ENCODE results near the gene CCDC186. TPM values are rescaled to one million over a fixed set of nuclear protein-coding genes. Genes with fewer than 3 reads are reported as not detected.

CCDC186 gene
- total RNA-seq, 1 donor, result 14.6 TPM

- no peak for TF ChIP-seq CTCF (IDR thresholded peaks at IDR 0.05; ENCODE audit: insufficient read depth, low read length)
- DNase-seq (ENCODE audit: low read depth), result no peak
- H3K4me3 ChIP-seq (ENCODE audit: low read depth, low read length), result no peak within 1 kb of the TSS
These were observed 5.1 kb upstream of the CCDC186 start, which contains the start of gene TDRD1 for GRCh38 chr10:114179148-114179547. Gene TDRD1 (plus strand): TSS chr10:114179353. CDS start chr10:114187832, 8,479 bp downstream.

- DNase-seq (ENCODE audit: low read depth), result no peak
- no peak for TF ChIP-seq CTCF (IDR thresholded peaks at IDR 0.05; ENCODE audit: insufficient read depth, low read length)
These were observed 2.5 kb upstream of the CCDC186 start for GRCh38 chr10:114176511-114176910.

GRCh38 chr10:114175667-114176066 lies 1.7 kb upstream of the CCDC186 start:
- no peak overlapping the region for H3K4me3 ChIP-seq (ENCODE audit: low read depth, low read length)
- no peak for TF ChIP-seq CTCF (IDR thresholded peaks at IDR 0.05; ENCODE audit: insufficient read depth, low read length)
- no peak for DNase-seq (ENCODE audit: low read depth)

More at GRCh38 chr10:114176511-114176910, 2.5 kb upstream of the CCDC186 start:
- no peak overlapping the region for H3K4me3 ChIP-seq (ENCODE audit: low read depth, low read length)

GRCh38 chr10:114174695-114175188 lies 739 bp upstream of the CCDC186 start:
- DNase-seq (ENCODE audit: low read depth), result peak; percentile 31
- peak overlapping the region; percentile 100 for H3K4me3 ChIP-seq (ENCODE audit: low read depth, low read length)
- TF ChIP-seq CTCF (IDR thresholded peaks at IDR 0.05; ENCODE audit: insufficient read depth, low read length), result no peak

GRCh38 chr10:114173603-114173920 lies 441 bp downstream of the CCDC186 start:
- DNase-seq (ENCODE audit: low read depth), result no peak
- no peak for TF ChIP-seq CTCF (IDR thresholded peaks at IDR 0.05; ENCODE audit: insufficient read depth, low read length)
- H3K4me3 ChIP-seq (ENCODE audit: low read depth, low read length), result peak overlapping the region; percentile 100

GRCh38 chr10:114172776-114173602 lies 1.0 kb downstream of the CCDC186 start:
- TF ChIP-seq CTCF (IDR thresholded peaks at IDR 0.05; ENCODE audit: insufficient read depth, low read length), result no peak
- DNase-seq (ENCODE audit: low read depth), result peak; percentile 17

More at GRCh38 chr10:114172776-114173602, 1.0 kb downstream of the CCDC186 start:
- peak overlapping the region; percentile 100 for H3K4me3 ChIP-seq (ENCODE audit: low read depth, low read length)
